A172 (cell line): Measurements from ENCODE around the gene ARHGEF25. TPM values are rescaled to one million over a fixed set of nuclear protein-coding genes. Genes with fewer than 3 reads are reported as not detected.
A peak's percentile ranks its signal among the peaks of the same experiment; 100 is the strongest.
"Not testable (repeated sequence)": the region's sequence is repeated elsewhere in the genome, so short reads cannot be mapped to it uniquely, and the experiment has no call there.

Source experiments
- DNase-seq: peaks from one replicate; pipeline ENCODE4 v3.0.0-alpha.2; 2015; ENCODE audit warnings: low spot score
- total RNA-seq: library from RNA; depleted of rRNA; stranded (reverse); fragments of >200 nt; shearing (Covaris generic); gene quantifications from 2 replicates; pipeline ENCODE4 v1.2.3, GENCODE V29; 2014

ARHGEF25 gene
- total RNA-seq, 1 experiment from 2014 or later: 20.6 TPM

- DNase-seq: no peak
Observed at GRCh38 chr12:57585156-57585555, 26.1 kb upstream of the ARHGEF25 start.

GRCh38 chr12:57586128-57586527 lies 25.1 kb upstream of the ARHGEF25 start:
- DNase-seq: no peak

- DNase-seq: no peak
Observed at GRCh38 chr12:57586832-57587429, 24.3 kb upstream of the ARHGEF25 start.

DNA sequence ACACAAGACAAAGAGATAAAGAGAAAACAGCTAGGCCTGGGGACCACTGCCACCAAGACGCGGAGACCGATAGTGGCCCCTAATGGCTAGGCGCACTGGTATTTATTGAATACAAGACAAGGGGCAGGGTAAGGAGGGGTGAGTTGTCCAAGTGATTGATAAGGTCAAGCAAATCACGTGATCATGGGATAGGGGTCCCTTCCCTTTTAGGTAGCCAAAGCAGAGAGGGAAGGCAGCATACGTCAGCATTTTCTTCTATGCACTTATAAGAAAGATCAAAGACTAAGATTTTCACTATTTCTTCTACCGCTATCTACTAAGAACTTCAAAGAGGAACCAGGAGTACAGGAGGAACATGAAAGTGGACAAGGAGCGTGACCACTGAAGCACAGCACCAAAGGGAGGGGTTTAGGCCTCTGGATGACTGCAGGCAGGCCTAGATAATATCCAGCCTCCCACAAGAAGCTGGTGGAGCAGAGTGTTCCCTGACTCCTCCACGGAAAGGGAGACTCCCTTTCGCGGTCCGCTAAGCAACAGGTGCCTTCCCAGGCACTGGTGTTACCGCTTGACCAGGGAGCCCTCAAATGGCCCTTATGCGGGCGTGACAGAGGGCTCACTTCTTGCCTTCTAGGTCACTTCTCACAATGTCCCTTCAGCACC lies 22.2 kb upstream of the ARHGEF25 start:
- DNase-seq: not testable (repeated sequence)

- DNase-seq: no peak
Observed at GRCh38 chr12:57590479-57590863, 20.8 kb upstream of the ARHGEF25 start.

DNA sequence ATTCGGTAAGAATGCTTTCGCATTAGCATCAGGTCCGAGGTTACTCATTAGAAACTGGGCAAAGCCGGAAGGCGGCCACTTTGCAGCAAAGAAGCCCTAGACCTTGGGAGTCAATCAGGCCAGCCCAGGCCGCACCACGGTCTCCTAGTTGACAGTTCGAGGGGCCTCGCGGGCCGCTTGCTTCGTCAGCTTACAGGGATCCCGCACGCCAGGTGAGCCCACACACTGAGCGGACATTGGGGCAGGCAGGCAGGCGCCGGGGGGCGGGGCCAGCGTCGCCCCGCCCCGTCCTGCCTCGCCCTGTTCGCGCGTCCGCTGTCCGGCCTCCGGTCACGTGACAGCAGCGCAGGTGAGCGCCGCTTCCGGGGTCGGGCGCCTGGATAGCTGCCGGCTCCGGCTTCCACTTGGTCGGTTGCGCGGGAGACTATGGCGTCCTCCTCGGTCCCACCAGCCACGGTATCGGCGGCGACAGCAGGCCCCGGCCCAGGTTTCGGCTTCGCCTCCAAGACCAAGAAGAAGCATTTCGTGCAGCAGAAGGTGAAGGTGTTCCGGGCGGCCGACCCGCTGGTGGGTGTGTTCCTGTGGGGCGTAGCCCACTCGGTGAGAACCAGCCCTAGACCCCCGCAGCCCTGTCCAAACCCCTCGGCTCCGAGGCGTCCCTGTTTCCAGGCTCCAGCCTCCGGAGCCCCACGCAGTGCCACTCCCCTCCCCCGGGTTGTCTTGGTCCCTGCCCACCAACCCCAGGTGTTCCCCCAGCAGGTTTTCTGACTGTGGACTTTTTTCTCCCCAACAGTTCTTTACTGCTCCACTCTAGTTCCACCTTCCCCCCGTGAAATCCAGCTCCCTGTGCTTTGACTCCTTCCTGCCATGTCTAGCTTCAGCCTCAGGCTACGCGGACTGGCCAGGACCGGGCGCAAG lies 20.1 kb upstream of the ARHGEF25 start, which contains the start of gene PIP4K2C:
PIP4K2C (plus strand) TSS at position 329 of the 918 bp plus-strand sequence; CDS start at position 427, 98 bp downstream.
- peak; percentile 62 for DNase-seq

DNA sequence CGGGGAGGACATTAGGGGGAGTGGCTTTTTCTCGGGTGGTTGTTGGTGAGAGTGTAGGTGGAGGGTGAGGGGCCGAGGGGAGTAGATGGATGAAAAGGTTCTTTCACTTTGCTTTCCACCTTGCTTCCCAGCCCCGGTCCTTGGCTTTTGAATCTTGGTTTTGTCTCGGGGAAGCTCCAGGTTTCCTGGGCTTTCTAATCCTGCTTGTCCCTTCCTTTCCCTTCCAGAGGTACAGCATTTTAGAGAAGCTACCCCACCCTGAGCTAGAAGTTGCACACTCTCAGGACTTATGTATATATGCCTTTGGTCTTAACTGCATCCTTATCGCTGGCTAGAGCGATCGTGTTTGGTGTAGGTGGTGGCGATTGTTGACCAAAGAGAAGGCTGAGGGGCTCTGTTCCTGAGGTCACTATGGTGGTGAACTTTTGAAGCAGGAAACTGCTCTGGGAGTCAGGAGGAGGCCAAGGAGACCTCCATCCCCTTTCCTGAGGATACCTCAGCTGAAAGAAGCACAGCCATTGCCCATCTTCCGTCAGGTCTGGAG lies 19.4 kb upstream of the ARHGEF25 start:
- no peak for DNase-seq

GRCh38 chr12:57592551-57593165 lies 18.6 kb upstream of the ARHGEF25 start:
- DNase-seq: no peak

GRCh38 chr12:57593187-57593586 lies 18.0 kb upstream of the ARHGEF25 start:
- no peak for DNase-seq

DNA sequence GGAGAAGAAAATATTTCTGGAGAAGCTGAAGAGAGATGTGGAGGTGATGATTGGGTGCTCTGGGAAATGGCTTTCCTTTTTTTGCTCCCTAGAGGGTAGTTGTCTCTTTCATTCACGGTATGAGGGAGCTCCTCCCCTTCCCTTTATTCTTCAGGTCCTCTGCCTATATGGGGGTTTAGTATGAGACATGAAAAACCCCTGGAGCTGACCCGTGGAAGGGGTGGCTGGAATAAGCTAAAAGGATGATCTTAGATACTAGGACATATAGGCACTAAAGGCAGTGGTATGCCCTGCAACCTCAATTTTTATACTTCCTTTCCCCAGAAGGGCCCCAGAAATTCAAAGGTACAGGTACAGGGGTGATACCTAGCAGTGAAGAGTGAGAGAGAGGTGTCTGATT lies 10.8 kb upstream of the ARHGEF25 start:
- DNase-seq: no peak

GRCh38 chr12:57602544-57602943 lies 8.7 kb upstream of the ARHGEF25 start:
- DNase-seq: no peak

- DNase-seq: no peak
Observed at GRCh38 chr12:57603324-57603723, 7.9 kb upstream of the ARHGEF25 start.

DNA sequence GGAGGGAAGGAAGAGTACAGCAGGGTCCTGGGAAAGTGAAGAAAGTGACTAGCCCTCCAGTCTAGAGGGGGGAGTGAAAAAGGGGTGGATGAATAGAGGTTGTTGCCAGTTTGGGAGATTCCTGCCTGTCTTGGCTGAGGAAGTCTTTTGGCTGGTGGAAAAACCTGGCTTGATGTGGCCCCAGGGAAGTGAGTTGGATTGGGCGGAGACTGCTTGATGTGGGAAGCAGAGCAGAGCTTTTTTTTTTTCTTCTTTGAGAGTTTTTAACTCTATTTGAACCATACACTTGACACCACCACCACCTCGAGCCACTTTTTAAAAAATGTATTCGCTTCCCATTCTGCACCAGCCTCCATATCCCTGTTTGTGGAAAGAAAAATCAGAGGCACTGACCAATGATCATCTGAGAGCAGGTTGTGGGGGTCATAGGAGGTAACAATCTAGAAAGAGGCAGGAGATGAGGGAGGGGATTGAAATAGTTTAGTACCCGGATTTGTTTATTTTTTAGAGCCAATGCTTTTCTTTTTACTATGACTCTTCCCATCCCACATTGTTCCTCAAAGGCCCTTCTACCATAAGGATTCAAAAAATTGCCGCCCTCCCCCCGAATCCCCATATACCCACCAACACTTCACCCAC lies 7.3 kb upstream of the ARHGEF25 start:
- peak; percentile 34 for DNase-seq

- DNase-seq: no peak
Observed at GRCh38 chr12:57604454-57604991, 6.7 kb upstream of the ARHGEF25 start, which contains the start of gene DTX3. DTX3 (plus strand) TSS chr12:57604824; CDS start chr12:57606518, 1,694 bp downstream.

DNA sequence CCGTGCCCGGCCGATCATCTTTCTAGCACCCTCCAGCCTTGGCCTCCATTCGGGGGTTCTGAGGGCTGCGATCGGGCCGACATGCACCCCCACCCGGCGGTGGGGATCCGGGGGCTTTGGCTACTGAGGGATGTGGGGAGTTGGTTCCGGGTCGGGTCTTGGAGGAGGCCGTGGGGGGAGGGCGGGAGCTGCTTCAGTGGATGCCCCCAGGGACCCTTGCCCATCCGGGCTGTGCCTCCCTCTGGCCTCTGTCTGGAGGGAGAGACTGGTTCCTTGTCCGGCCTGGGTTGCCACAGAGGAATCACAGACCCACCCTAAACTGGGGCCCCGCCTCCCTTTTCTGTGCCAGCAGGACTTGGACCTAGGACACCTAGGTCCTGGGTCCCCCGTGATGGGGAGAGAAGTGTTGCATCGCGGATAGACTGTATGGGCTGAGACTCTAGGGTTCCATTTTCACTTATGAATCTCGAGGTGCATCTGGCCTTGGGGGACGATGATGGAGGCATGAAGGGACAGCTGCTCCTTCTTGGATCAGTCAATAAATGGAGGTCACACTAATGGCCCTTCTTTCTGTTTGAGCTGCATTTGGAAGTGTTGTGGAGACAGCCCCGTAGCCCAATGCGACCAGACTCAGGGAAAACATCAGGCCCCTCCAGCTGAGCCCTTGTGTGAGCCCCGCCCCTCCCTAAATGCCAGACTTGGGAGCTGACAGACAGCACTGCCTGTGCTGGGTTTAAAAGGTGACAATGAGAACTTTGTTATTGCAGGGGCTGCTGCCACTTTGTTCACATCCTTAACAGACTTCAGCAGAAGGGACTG lies 6.0 kb upstream of the ARHGEF25 start:
- no peak for DNase-seq

- DNase-seq: no peak
Observed at GRCh38 chr12:57605811-57606311, 5.4 kb upstream of the ARHGEF25 start.

DNA sequence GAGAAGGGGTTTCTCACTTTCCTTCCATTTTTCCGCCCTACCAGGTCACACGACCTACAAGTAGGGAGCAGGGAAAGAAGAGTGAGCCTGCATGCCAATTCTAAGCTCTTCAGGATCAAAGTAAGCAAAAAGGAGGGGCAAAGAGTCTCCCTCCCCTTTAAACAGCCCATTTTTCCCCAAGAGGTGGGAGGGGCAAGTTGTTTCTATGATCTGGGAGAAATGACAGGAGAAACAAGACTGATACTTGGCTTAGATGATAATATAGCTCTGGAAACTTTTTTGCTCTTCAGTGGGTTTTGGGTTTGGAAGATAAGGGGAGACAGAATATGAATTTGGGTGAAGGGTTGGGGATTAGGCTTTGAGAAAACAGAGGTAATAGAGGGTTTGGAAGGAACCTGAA lies 4.8 kb upstream of the ARHGEF25 start:
- no peak for DNase-seq

DNA sequence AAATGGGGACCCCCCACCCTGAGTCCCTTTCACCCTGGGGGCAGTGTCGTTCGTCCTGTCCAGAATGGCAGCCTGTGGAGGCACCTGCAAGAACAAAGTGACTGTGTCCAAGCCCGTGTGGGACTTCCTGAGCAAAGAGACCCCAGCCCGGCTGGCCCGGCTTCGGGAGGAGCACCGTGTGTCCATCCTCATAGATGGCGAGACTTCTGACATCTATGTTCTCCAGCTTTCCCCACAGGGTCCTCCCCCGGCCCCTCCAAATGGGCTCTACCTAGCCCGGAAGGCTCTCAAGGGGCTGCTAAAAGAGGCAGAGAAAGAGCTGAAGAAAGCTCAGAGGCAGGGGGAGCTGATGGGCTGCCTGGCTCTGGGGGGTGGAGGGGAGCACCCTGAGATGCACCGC lies 4.4 kb upstream of the ARHGEF25 start:
- DNase-seq: no peak

GRCh38 chr12:57607958-57608663 lies 3.1 kb upstream of the ARHGEF25 start:
- DNase-seq: no peak
